IMR-90 (cell line): ENCODE results near the gene ZNHIT2. TPM values are rescaled to one million over a fixed set of nuclear protein-coding genes. Genes with fewer than 3 reads are reported as not detected.

Experiments
- ATAC-seq: fragments of 200-7000 bp; cut with Tn5 transposase; 2 replicates; pipeline ENCODE4 v1.9.1; 2020; ENCODE audit warnings: low read depth, mild to moderate bottlenecking, moderate library complexity
- BruUV-seq: library from RNA; stranded (reverse); fragments of 400-500 nt; replicated peaks from 2 replicates; lab custom pipeline; 2021; lab: Mats Ljungman, UMichigan
- CTCF ChIA-PET: fragments of 300-600 bp; formaldehyde crosslinking; extraction: SDS; loops from one replicate; lab custom pipeline; 2021; ENCODE audit warnings: antibody characterized with exemption; lab: Yijun Ruan, JAX
- POLR2A ChIA-PET: fragments of 300-600 bp; sonication (Branson Sonifier 250); formaldehyde crosslinking; loops from one replicate; lab custom pipeline; 2022; ENCODE audit warnings: antibody characterized with exemption; ENCODE audit not compliant: unreplicated experiment; lab: Charles Lee
- DNase-seq: peaks from one replicate; pipeline ENCODE4 v3.0.0; 2013
- H2AFZ ChIP-seq: replicated peaks from 2 replicates; pipeline ENCODE3; 2013; ENCODE audit warnings: low read length, mild to moderate bottlenecking; ENCODE audit not compliant: poor library complexity
- H2AK5ac ChIP-seq: 2 replicates; pipeline ENCODE4 v1.6.1; 2013; ENCODE audit warnings: low read depth, low read length, inconsistent platforms
- H2AK9ac ChIP-seq: replicated peaks from 2 replicates; pipeline ENCODE3; 2013; ENCODE audit warnings: mild to moderate bottlenecking, low read depth, low read length, moderate library complexity; ENCODE audit not compliant: poor library complexity
- H2BK120ac ChIP-seq: 2 replicates; pipeline ENCODE4 v1.6.1; 2013; ENCODE audit warnings: low read depth, low read length, inconsistent platforms
- H2BK15ac ChIP-seq: 3 replicates; pipeline ENCODE4 v1.6.1; 2013; ENCODE audit warnings: low read depth, low read length, inconsistent platforms
- H2BK20ac ChIP-seq: 2 replicates; pipeline ENCODE4 v1.6.1; 2013; ENCODE audit warnings: low read depth, mild to moderate bottlenecking, inconsistent platforms, low read length, moderate library complexity
- H2BK5ac ChIP-seq: 2 replicates; pipeline ENCODE4 v1.6.1; 2013; ENCODE audit warnings: mild to moderate bottlenecking, low read depth, low read length, inconsistent platforms; ENCODE audit not compliant: poor library complexity, severe bottlenecking
- H3K14ac ChIP-seq: replicated peaks from 2 replicates; pipeline ENCODE4 v1.6.1; 2013; ENCODE audit warnings: low read depth, low read length, inconsistent platforms
- H3K18ac ChIP-seq: 2 replicates; pipeline ENCODE4 v1.6.1; 2013; ENCODE audit warnings: low read depth, low read length, control low read depth
- H3K23ac ChIP-seq: 2 replicates; pipeline ENCODE4 v1.6.1; 2013; ENCODE audit warnings: low read depth, low read length, inconsistent platforms
- H3K27ac ChIP-seq: 2 replicates; pipeline ENCODE4 v1.5.1; 2013; ENCODE audit warnings: mild to moderate bottlenecking, control low read depth, low read length; ENCODE audit not compliant: insufficient read depth
- H3K27me3 ChIP-seq: 2 replicates; pipeline ENCODE4 v1.6.1; 2013; ENCODE audit warnings: low read length; ENCODE audit not compliant: control insufficient read depth, insufficient read depth
- H3K36me3 ChIP-seq: 2 replicates; pipeline ENCODE4 v1.6.1; 2013; ENCODE audit warnings: low read length, mixed read lengths; ENCODE audit not compliant: control insufficient read depth, insufficient read depth
- H3K4ac ChIP-seq: 2 replicates; pipeline ENCODE4 v1.6.1; 2013; ENCODE audit warnings: low read depth, low read length, inconsistent platforms
- H3K4me1 ChIP-seq: 2 replicates; pipeline ENCODE4 v1.6.1; 2013; ENCODE audit warnings: low read length, mixed read lengths; ENCODE audit not compliant: control insufficient read depth, insufficient read depth
- H3K4me2 ChIP-seq: 2 replicates; pipeline ENCODE4 v1.6.1; 2013; ENCODE audit warnings: low read depth, mild to moderate bottlenecking, control low read depth, low read length, moderate library complexity
- H3K4me3 ChIP-seq: 2 replicates; pipeline ENCODE4 v1.5.1; 2013; ENCODE audit warnings: low read depth, mild to moderate bottlenecking, control low read depth, low read length, moderate library complexity; ENCODE audit not compliant: insufficient read depth
- H3K56ac ChIP-seq: 2 replicates; pipeline ENCODE4 v1.6.1; 2013; ENCODE audit warnings: low read length, inconsistent platforms; ENCODE audit not compliant: insufficient read depth; ENCODE audit errors: extremely low read depth
- H3K79me1 ChIP-seq, 2 experiments: 2 replicates each; pipeline ENCODE4 v1.6.1; 2013; ENCODE audit warnings: low read length in 2 of 2, inconsistent platforms in 1 of 2, low read depth in 1 of 2
- H3K9ac ChIP-seq: 2 replicates; pipeline ENCODE4 v1.6.1; 2013; ENCODE audit warnings: low read depth, low read length, control low read depth
- H3K9me1 ChIP-seq: 2 replicates; pipeline ENCODE4 v1.6.1; 2013; ENCODE audit warnings: low read length, inconsistent platforms; ENCODE audit not compliant: insufficient read depth
- H3K9me3 ChIP-seq: 2 replicates; pipeline ENCODE4 v1.6.1; 2013; ENCODE audit warnings: low read length; ENCODE audit not compliant: control insufficient read depth, insufficient read depth
- H4K20me1 ChIP-seq: 2 replicates; pipeline ENCODE4 v1.6.1; 2013; ENCODE audit warnings: low read length, inconsistent platforms; ENCODE audit not compliant: insufficient read depth
- H4K5ac ChIP-seq: 2 replicates; pipeline ENCODE4 v1.6.1; 2013; ENCODE audit warnings: mild to moderate bottlenecking, low read depth, low read length, control low read depth
- H4K8ac ChIP-seq, 2 experiments: 2 replicates each; pipeline ENCODE4 v1.6.1; 2013; ENCODE audit warnings: low read depth in 2 of 2, low read length in 2 of 2, control low read depth in 1 of 2, inconsistent platforms in 1 of 2
- H4K91ac ChIP-seq: 2 replicates; pipeline ENCODE4 v1.6.1; 2013; ENCODE audit warnings: low read depth, low read length, inconsistent platforms; ENCODE audit not compliant: insufficient read depth
- MAZ ChIP-seq: IDR thresholded peaks from 2 replicates; pipeline ENCODE4 v1.6.1; 2012; ENCODE audit warnings: low read depth, mild to moderate bottlenecking, low read length, improper control_type of control experiment, moderate library complexity, borderline replicate concordance
- MXI1 ChIP-seq: IDR thresholded peaks from 2 replicates; pipeline ENCODE4 v1.6.1; 2012; ENCODE audit warnings: low read depth, mild to moderate bottlenecking, low read length, moderate library complexity, borderline replicate concordance
- NFE2L2 ChIP-seq: fragments of 150-350 bp; IDR thresholded peaks from 2 replicates; pipeline ENCODE4 v1.6.1; 2016; ENCODE audit warnings: low read depth, mild to moderate bottlenecking, low read length
- WGBS, 2 experiments: methylation state at CpG; one replicate each; pipeline versions ENCODE4 v1.1.5 to v1.1.7; 2013; ENCODE audit warnings: missing lambda C conversion rate in 2 of 2; ENCODE audit not compliant: insufficient read length in 1 of 2; ENCODE audit errors: extremely low coverage in 2 of 2; 5-methylcytosine and 5-hydroxymethylcytosine counted together
- dilution Hi-C: fragments of 300-500 bp; cut with HindIII; formaldehyde crosslinking; loops from one replicate; pipeline ENCODE4 v1.14.3; 2018; ENCODE audit warnings: low sequenced_read_pairs; ENCODE audit not compliant: unreplicated experiment
- in situ Hi-C: fragments of 300-500 bp; cut with MboI; formaldehyde crosslinking; loops from 3 replicates; pipeline ENCODE4 v1.14.3; 2019; ENCODE audit warnings: low sequenced_read_pairs, inconsistent platforms, mixed read lengths
- intact Hi-C: fragments of 100-400 bp; cut with micrococcal nuclease; formaldehyde crosslinking; loops from 2 replicates; pipeline ENCODE4 v1.10.0; 2022
- polyA plus RNA-seq, 3 experiments: library from polyadenylated mRNA; depleted of rRNA; stranded (reverse); fragments of >200 nt; gene quantifications; 2 replicates each; pipeline ENCODE4 v1.2.3, GENCODE V29; 2012; ENCODE audit warnings: low replicate concordance in 1 of 3
- total RNA-seq: library from RNA; depleted of rRNA; stranded (reverse); fragments of >200 nt; gene quantifications from 2 replicates; pipeline ENCODE4 v1.2.3, GENCODE V29; 2012
- TF ChIP-seq, protein P1 (sequence below): fragments of 150-350 bp; IDR thresholded peaks from 2 replicates; pipeline ENCODE4 v1.6.1; 2017; ENCODE audit warnings: mild to moderate bottlenecking, antibody characterized with exemption, low read length, low read depth

The ZNHIT2 gene
- total and polyA plus RNA-seq, 2 of the 4 experiments (the other 2 are of a cell fraction) = 3.9 to 5.9 TPM

DNA sequence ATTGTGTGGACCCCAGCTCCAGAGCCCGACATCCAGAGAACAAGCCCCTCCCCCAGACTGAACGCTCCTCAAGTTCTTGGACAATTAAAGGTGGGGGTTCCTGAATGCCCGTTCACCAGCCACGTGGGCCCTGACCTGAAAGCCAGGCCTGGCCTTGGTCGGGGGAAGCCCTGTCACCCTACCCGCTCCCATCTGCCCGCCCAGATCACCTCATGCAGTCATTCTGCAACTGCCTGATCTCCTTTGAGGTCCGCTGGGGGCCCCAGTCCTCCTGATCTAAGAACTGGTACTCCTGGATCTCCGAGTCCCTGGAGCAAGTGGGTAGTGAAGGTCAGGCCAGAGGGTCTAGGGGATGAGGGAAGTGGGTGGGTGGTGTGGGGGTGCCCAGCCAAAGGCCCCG, 50.1 kb downstream of the ZNHIT2 start:
- Histone ChIP-seq H3K9ac (no peak overlapping the region), H2BK15ac (no peak overlapping the region), H3K27ac (no peak overlapping the region), H4K20me1 (no peaks in the 10 kb centered on the region), H2BK120ac (no peak overlapping the region), H3K36me3 (no peaks in the 10 kb centered on the region), H3K9me3 (no peaks in the 10 kb centered on the region), H4K91ac (no peak overlapping the region), H3K18ac (no peak overlapping the region), H2AK9ac (no peak overlapping the region), H3K56ac (no peak overlapping the region), H2BK5ac (no peak overlapping the region), H2BK20ac (no peak overlapping the region), H3K27me3 (peaks cover 8% of the 10 kb centered on the region; the same call in 1 of the 2 replicates), H4K5ac (no peak overlapping the region), H2AK5ac (no peak overlapping the region), H3K9me1 (no peaks in the 10 kb centered on the region; the same call in 1 of the 2 replicates), H3K4me1 (no peaks in the 10 kb centered on the region), H3K4me3 (no peak overlapping the region), H3K23ac (no peak overlapping the region), H3K14ac (no peak overlapping the region), H3K4me2 (no peak overlapping the region), H2AFZ (no peak overlapping the region), H3K79me1 (no peaks in the 10 kb centered on the region), H4K8ac (no peak overlapping the region), H3K4ac (no peak overlapping the region)
- TF ChIP-seq, protein P1, sequence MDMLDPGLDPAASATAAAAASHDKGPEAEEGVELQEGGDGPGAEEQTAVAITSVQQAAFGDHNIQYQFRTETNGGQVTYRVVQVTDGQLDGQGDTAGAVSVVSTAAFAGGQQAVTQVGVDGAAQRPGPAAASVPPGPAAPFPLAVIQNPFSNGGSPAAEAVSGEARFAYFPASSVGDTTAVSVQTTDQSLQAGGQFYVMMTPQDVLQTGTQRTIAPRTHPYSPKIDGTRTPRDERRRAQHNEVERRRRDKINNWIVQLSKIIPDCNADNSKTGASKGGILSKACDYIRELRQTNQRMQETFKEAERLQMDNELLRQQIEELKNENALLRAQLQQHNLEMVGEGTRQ = no peak
- no peak for TF ChIP-seq MAZ
- TF ChIP-seq NFE2L2 = no peak
- TF ChIP-seq MXI1 = no peak
- DNase-seq (no peak), ATAC-seq (no peak)
- dilution Hi-C loops (no loop called here), in situ Hi-C loops (no loop called here), intact Hi-C loops (no loop called here)
- BruUV-seq = no TSS peak
- ChIA-PET POLR2A (no interaction called here), CTCF (no interaction called here)
- 80% methylated on average over 2 of the region's 10 CpGs; no CpG with 5 or more reads in 1 of the 2 experiments for WGBS, 2 experiments
